Hypothalamus (tissue), 51 donors: ENCODE measurements around the gene GNAI2.

Experiments used
- DNase-seq, 51 donors: peaks; one replicate each; lab custom pipeline; 2025; lab: John Stamatoyannopoulos, UW

Gene GNAI2

DNA sequence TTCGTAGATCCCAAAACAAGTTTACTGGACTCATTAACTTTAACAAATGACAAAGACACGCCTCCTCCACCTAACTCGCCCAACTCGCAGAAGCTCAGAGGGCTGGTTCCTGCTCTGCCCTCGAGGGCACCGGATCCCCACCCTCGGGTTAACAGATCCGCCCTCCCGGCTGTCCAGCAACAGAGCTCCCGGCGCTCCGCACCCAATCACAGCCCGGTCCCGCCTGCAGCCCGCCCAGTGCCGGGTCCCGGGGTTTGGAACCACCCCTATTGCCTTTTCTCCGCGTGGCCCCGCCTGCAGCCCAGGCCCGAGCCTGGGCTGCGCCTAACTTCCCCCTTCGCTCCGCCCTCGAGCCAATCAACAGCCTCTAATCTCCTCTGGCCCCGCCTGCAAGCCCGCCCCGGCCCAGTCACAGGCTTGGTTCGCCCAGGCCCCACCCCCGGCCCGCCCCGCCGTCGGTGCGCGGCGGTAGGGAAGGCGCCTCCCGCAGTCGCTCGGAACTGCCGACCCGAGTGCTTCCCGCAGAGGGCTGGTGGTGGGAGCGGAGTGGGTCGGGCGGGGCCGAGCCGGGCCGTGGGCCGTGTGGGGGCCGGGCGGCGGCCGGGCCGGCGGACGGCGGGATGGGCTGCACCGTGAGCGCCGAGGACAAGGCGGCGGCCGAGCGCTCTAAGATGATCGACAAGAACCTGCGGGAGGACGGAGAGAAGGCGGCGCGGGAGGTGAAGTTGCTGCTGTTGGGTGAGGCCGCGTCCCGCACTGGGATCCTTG, at the start of gene GNAI2:
GNAI2 (plus strand) TSS at position 489 of the 768 bp plus-strand sequence; CDS start at position 621, 132 bp downstream.
- peak; percentile 67 to 100 (median 98) for DNase-seq

DNA sequence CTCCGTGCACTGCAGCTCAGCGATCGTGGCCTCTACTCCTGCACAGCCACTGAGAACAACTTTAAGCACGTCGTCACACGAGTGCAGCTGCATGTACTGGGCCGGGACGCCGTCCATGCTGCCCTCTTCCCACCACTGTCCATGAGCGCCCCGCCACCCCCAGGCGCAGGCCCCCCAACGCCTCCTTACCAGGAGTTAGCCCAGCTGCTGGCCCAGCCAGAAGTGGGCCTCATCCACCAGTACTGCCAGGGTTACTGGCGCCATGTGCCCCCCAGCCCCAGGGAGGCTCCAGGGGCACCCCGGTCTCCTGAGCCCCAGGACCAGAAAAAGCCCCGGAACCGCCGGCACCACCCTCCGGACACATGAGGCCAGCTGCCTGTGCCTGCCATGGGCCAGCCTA, 48.3 kb upstream of the GNAI2 start:
- DNase-seq, result no peak

DNA sequence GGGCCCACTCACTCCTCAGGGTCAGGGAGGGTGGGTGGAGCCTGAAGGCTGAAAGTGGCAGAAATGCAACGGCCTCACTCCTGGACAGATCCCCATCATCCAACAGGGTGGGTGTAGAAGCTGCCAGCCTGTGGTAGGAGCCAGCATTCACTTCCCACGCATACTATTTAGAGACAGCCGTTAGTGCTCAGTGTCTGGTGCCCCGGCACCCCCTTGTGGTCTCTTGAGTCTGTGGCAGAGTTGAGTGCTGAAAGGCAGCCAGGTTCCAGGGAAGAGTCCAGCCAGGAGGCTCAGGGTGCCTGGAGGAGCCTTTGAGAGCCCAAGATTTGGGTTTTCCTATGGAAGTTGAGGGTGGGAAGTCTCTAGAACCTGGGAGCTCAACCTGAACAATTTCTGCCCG, 46.7 kb upstream of the GNAI2 start:
- DNase-seq, result peak in 42 of 51 donors; percentile 9 to 85 (median 56)

DNA sequence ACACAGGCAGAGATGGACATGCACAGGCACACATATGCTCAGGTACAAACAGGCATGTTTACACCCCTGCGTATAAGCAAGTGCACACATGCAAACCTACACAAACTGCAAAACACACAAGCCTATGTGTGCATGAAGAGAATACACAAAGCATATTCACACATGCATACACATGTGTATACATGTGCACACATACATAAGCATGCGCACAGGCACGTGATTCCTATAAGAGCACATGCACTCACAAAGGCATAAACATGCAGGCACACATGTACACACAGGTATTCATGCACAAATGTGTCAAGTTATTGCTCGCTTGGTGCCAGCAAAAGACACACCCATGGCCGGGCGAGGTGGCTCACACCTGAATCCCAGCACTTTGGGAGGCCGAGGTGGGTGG, 46.0 kb upstream of the GNAI2 start:
- no peak for DNase-seq

DNA sequence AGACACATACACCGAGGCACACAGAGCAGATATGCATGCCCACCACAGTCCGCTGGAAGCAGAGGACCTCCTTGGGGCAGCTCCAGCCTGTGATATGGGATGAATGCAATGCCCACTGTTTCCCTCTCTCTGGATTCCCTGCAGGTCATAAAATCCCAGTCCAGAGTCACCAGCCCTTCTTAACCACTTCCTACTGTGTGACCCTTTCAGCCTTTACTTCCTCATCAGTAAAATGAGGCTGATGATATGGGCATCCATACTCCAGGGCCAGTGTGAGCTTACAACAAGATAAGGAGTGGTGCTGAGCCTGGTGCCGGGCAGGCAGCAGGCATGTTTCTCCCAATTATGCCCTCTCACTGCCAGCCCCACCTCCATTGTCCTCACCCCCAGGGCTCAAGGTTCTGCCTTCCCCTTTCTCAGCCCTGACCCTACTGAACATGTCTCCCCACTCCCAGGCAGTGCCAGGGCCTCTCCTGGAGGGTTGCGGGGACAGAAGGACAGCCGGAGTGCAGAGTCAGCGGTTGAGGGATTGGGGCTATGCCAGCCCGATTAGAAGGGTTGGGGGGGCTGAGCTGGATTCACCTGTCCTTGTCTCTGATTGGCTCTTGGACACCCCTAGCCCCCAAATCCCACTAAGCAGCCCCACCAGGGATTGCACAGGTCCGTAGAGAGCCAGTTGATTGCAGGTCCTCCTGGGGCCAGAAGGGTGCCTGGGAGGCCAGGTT, 44.9 kb upstream of the GNAI2 start, which contains the start of gene GNAT1:
GNAT1 (plus strand) TSS at position 675 of the 725 bp plus-strand sequence. CDS start 116 bp downstream, outside the sequence.
- DNase-seq, result no peak

DNA sequence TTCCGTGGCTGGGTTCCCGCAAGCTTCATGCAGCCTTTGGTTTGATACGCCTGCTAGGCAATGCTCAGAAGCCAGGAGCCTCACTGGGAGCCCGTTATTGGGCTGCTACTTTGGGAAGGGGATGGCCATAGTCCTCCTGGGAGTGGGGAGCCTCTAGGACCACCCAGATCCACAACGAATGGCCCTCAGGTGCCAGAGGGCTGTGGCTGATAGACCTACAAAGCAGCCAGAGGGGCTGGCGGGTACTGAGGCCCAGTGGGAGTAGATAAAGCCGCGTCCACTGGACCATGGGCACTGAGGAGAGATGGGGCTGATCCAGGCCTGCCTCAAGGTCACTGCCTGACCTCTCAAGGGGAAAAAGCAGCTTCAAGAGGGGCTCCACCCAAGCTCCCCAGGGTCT, 43.9 kb upstream of the GNAI2 start:
- DNase-seq, result no peak

DNA sequence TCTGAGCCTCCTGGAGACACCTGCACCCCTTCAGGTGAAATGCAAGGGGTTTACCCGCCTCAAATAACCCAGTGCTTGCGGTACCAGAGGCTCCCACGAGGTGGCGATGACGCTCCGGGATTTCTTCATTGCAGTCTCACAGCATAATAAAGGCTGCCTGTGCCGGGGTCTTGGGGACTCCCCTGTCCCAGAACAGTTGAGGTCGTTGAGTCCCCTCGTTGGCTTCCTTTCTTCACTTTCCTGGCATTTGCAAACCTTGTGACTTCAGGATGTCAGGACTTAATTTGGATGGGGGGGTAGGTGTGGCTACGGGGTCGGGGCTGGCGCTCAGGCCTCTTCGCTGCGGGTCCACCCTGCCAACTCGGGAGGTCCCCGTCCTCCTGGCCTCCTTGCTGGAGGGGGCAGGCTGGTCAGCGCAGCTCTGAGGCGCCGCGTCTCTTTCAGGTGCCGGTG, 43.3 kb upstream of the GNAI2 start:
- DNase-seq, result peak in 45 of 51 donors; percentile 9 to 81 (median 38)

DNA sequence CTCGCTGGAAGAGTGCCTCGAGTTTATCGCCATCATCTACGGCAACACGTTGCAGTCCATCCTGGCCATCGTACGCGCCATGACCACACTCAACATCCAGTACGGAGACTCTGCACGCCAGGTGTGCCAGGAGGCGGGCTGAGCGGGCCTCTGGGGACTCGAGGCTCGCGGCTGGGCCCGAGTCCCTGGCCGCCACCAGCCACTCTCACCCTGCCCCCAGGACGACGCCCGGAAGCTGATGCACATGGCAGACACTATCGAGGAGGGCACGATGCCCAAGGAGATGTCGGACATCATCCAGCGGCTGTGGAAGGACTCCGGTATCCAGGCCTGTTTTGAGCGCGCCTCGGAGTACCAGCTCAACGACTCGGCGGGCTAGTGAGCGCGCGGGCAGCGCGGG, 42.7 kb upstream of the GNAI2 start:
- DNase-seq, result no peak

DNA sequence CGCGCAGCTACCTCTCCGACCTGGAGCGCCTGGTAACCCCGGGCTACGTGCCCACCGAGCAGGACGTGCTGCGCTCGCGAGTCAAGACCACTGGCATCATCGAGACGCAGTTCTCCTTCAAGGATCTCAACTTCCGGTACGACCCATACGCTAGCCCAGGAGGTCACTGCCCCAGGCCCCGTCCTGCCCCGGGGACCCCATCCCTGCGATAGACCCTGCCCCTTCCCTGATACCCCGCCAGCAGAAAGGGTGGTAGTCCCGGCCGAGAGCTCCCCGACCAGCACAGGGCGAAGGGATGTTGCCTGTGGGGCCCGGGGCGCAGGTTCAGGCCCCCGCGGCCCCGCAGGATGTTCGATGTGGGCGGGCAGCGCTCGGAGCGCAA, 42.3 kb upstream of the GNAI2 start:
- DNase-seq, result no peak

DNA sequence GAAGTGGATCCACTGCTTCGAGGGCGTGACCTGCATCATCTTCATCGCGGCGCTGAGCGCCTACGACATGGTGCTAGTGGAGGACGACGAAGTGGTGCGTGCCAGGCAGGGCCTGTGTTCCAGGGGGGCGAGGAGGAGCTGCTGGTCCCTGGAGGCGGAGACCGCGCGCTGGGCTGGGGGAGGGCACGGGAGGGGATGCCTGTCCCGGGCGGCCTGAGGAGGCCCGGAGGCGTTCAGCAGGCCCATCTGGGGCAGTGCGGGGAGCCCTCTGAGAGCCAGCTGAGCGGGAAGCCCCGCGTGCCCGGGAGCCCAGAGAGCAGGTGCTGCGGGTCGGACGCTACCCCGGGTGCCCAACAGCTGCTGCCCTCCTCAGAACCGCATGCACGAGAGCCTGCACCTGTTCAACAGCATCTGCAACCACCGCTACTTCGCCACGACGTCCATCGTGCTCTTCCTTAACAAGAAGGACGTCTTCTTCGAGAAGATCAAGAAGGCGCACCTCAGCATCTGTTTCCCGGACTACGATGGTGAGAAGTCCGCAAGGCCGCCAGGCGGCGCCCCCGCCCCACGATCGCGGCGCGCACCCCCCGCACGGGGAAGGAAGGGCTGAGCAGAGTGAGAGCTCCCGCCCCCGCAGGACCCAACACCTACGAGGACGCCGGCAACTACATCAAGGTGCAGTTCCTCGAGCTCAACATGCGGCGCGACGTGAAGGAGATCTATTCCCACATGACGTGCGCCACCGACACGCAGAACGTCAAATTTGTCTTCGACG, 41.7 kb upstream of the GNAI2 start:
- peak in 47 of 51 donors; percentile 6 to 83 (median 47) for DNase-seq

DNA sequence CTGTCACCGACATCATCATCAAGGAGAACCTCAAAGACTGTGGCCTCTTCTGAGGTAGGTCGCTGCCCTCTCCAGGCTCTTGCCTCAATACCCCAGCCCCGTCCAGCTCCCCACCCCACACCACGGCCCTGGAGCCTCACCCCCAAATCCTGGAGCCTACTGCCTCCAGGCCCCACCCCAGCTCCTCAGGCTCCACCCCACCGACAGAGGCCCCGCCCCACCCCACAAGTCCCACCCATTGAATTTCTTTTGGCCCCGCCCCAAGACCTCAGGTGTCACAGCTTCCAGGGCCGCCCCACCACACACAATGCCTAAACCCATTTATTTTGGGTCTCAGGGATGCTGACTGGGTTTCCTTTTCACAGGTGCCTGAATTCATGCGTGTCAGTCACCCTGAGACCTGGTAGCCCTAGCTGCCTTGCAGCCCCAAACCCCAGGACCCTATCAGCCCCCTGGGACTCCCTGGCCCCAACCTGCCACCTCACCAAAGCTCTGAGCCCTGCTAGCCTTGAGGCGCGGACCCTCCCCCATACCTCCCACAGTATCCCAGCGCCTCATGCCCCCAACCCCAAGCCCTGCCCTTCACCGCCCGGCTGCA, 41.0 kb upstream of the GNAI2 start:
- DNase-seq, result no peak

DNA sequence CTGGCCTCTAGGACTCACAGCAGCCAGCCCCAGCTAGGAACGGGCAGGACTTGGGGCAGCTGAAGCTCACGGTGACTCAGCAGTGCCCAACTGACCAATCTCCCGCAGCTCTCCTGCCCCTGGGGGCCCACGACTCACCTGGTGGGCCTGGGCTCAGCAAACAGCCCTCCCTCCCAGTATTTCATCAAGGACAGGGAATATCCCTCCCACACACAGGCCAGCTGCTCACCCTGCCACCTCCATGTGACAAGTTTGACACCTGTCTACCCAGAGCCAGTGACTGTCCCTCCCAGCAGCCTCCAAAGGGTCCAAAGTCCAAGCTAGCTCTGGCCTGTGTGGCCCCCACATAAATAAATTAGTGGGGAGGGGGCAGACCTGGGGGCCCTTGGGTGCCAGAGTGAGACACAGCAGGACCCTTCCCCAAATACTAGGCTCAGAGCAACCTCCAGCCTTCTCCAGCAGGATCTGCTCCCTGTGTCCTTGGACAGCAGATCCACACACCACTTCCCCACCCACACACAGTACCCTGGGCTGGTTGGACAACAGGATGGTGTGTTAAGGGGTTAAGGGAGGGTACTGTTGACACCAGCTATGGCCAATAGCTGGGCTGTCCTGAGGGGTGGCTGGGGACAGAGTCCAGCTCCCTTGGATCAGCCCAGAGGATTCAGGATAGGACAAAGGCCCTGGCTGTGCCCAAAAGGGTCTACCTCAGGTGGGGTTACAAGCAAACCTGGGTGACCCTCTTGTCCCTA, 40.3 kb upstream of the GNAI2 start:
- no peak for DNase-seq

DNA sequence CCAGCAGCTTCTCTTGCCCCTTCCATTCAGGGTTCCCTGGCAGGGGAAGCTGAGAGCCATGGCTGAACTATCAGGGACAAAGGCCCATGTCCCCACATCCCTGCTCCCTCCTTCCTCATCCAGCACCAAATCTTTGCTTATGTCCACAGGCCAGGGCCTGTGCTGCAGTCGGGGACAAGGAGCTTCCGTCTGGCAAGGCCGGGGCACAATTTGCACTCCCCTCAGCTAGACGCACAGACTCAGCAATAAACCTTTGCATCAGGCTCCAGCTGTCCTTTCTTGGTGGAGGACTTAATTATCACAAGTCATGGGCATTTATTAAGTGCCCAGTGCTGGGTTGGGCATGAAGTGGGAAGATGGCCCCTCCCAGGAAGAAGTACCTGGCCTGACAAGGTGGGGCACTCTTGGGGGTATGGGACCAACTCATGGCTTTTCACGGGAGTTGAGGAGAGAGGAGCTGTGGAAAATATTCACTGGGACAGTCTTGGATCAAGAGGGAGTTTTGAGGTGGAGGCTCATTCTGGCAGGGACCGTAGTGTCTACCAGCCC, 39.7 kb upstream of the GNAI2 start:
- no peak for DNase-seq

DNA sequence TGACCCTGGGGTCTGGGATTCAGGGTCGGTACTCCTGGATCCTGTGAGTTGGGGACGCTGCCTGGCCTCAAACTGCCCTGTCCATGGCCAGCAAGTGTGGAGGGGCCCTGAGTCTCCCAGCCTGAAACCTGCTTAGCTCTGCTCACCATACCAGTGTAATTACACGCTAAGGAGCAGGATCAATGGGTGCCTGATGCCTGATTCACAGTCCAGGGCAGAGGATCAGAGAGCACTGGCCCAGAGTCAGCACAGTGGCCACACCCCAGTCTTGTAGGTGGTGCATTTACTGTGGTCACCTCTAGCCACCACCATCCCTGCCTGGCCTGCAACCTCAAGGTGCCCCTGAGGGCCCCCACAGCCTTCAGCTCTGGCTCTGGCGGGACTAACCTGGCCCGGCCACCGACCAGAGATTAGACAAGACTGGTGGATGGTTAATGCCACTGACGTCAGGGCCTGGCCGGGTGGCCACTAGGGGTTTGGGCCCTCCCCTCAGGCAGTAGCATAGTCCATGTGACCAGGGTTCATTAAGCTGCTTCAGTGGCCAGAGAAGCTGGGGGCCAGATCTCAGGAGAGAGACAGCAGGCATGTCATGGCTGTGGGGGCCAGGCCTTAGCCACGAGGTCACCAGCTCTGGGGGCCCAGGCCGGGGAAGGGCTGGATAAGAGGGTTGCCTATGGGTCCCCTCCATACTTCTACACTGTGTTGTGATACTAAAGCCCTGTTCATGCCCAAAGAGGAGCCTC, 34.3 kb upstream of the GNAI2 start:
- DNase-seq, result peak in 1 of 51 donors; percentile 18

DNA sequence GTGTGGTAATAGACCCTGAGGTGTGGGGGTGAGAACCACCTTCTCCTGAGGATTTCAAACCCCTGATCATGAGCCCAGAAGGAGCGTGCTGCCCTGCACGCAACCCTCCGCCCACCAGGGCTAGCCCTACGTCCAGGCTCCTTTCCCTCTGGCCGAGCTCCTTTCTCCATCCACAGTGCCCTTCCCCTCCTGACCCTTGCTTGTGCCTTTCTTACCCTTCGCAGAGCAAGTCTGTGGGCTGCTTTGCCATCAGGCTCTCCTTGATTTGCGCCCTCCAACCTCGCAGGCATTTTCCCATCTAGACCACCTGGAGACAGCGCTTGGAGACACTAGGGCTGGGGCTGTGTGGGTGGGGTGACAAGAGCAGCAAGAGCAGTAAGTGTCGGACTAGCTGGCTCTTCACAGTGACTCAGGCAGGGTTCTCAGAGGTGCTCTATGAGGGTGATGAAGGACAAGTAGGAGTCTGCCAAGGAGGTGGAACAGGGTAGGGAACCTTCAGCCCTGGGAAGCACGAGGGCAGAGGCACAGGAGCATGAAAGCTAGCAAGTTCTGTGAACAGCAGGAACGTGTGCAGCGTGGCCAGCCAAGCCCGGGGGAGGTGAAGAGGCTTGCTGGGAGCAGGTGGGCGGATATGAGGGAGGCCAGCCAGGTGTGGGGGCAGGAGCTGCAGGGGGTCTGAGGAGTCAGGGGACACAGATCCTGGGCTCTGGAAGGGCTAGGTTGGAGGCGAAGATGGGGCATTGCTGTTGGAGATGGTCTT, 33.5 kb upstream of the GNAI2 start:
- no peak for DNase-seq

DNA sequence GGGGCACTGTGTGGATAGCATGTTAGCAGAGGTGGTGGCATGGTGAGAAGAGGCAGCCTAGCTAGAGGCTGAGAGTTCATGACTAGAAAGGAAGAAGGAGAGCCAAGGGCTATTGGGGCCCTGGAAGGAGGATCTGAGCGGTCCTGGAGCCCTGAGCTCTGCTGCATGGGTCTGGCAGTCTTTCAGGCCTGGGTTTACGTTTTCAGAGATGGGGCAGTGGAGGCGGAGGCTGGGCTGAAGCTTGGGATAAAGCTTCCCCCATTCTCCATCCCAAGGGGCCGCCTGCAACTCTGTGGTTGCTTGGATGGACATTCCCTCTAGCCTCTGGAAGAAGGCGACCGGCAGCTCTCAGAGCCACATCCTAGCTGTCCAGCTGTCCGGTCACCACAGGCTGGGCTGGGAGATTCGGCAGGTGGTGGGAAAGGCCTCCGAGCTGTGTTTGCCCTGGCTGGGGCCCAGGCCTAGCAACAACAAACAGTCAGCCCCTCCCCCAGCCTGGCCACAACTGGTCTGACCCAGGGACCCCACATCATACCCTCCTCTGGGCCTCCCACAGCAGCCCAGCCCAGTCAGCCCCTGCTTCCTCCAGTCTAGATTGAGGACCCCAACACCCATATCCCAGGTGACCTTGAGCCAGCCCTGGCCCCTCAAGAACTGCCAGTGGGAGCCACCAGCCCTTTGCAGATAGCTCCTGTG, 32.7 kb upstream of the GNAI2 start:
- DNase-seq, result no peak
